ENCODE measurements around the gene SMC1A. TPM values are rescaled to one million over a fixed set of nuclear protein-coding genes. Genes with fewer than 3 reads are reported as not detected.
A peak's percentile ranks its signal among the peaks of the same experiment; 100 is the strongest.

Gene SMC1A
- total RNA-seq, 1 donor from 2014 or later: 48.1 TPM

DNA sequence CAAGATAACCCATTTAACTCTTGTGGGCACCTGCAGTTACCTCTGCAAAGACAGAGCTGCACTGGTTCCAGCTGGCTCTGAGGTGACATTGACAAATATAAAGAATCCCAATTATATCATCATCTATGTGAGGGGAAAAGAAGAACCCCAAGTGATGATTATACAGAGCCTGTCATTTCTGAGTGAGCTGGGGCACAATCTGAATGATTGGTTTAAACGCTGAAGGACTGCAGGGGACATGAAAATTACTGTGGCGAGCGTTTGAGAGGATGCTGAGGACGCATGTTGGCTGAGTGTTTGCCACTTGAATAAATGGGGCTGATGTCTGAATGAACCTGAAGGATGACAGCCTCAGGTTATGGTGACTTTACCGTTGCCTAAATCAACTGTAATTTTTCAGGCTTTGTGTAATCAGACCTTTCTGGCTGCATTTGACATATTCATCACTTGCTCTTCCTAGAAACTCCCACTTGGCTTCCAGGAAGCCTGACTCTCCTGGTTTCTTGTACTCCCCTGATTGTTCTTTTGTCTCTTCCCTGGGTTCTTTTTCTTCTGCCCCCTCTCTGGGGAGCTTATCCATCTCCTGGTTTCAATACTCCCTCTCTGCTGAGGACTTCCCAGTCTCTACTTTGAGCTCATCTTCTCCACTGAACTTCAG lies 15.8 kb upstream of the SMC1A start:
- peaks cover 6% of the 10 kb centered on the region for H3K4me1 Mint-ChIP-seq (ENCODE audit: low read depth, unreplicated experiment)
- TF ChIP-seq, protein P1, sequence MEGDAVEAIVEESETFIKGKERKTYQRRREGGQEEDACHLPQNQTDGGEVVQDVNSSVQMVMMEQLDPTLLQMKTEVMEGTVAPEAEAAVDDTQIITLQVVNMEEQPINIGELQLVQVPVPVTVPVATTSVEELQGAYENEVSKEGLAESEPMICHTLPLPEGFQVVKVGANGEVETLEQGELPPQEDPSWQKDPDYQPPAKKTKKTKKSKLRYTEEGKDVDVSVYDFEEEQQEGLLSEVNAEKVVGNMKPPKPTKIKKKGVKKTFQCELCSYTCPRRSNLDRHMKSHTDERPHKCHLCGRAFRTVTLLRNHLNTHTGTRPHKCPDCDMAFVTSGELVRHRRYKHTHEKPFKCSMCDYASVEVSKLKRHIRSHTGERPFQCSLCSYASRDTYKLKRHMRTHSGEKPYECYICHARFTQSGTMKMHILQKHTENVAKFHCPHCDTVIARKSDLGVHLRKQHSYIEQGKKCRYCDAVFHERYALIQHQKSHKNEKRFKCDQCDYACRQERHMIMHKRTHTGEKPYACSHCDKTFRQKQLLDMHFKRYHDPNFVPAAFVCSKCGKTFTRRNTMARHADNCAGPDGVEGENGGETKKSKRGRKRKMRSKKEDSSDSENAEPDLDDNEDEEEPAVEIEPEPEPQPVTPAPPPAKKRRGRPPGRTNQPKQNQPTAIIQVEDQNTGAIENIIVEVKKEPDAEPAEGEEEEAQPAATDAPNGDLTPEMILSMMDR (IDR thresholded peaks at IDR 0.05; ENCODE audit: partially characterized antibody, unreplicated experiment): no peak
- H3K36me3 Mint-ChIP-seq (ENCODE audit: unreplicated experiment): no peaks in the 10 kb centered on the region
- H3K27me3 Mint-ChIP-seq (ENCODE audit: unreplicated experiment): no peaks in the 10 kb centered on the region
- H3K27ac Mint-ChIP-seq (ENCODE audit: unreplicated experiment): no peak overlapping the region
- no peak for DNase-seq
- H3K4me3 Mint-ChIP-seq (ENCODE audit: unreplicated experiment): no peak overlapping the region
- H3K9me3 Mint-ChIP-seq (ENCODE audit: unreplicated experiment): peaks cover 5% of the 10 kb centered on the region

DNA sequence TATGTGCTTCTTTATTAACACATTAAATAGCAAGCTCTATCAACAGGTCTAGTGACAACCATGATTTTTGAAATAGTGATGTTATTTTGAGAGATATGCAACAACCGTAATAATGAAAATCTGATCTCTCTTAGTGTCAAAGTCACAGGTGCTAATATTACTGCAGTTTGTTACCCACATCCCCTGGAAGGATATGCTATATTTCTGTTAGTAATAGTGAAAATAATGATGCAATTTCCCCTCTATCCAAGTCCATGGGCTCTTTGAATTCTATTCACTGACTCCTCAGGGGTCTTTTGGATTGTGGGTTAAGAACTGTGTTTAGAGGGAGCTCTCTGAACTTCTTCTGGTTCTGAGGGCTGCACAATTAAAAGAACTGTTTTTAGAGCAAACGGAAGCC lies 14.8 kb upstream of the SMC1A start:
- TF ChIP-seq, protein P1 (IDR thresholded peaks at IDR 0.05; ENCODE audit: partially characterized antibody, unreplicated experiment): no peak

GRCh38 chrX:53435997-53436396 lies 13.5 kb upstream of the SMC1A start:
- H3K4me3 Mint-ChIP-seq (ENCODE audit: unreplicated experiment): no peak overlapping the region
- peaks cover 6% of the 10 kb centered on the region for H3K4me1 Mint-ChIP-seq (ENCODE audit: low read depth, unreplicated experiment)
- DNase-seq: peak; percentile 54
- H3K27me3 Mint-ChIP-seq (ENCODE audit: unreplicated experiment): no peaks in the 10 kb centered on the region
- H3K9me3 Mint-ChIP-seq (ENCODE audit: unreplicated experiment): peaks cover 5% of the 10 kb centered on the region
- no peaks in the 10 kb centered on the region for H3K36me3 Mint-ChIP-seq (ENCODE audit: unreplicated experiment)
- TF ChIP-seq, protein P1 (IDR thresholded peaks at IDR 0.05; ENCODE audit: partially characterized antibody, unreplicated experiment): peak; percentile 70
- H3K27ac Mint-ChIP-seq (ENCODE audit: unreplicated experiment): no peak overlapping the region

More for the DNA sequence above, 14.8 kb upstream of the SMC1A start:
- no peak for DNase-seq
- Mint-ChIP-seq H3K4me3 (ENCODE audit: unreplicated experiment) (no peak overlapping the region), H3K4me1 (ENCODE audit: low read depth, unreplicated experiment) (peaks cover 6% of the 10 kb centered on the region), H3K9me3 (ENCODE audit: unreplicated experiment) (peaks cover 5% of the 10 kb centered on the region), H3K36me3 (ENCODE audit: unreplicated experiment) (no peaks in the 10 kb centered on the region), H3K27me3 (ENCODE audit: unreplicated experiment) (no peaks in the 10 kb centered on the region), H3K27ac (ENCODE audit: unreplicated experiment) (no peak overlapping the region)

GRCh38 chrX:53433651-53434639 lies 11.5 kb upstream of the SMC1A start, which contains the start of gene HSD17B10:
Gene HSD17B10, minus strand, starts transcription at chrX:53434370. Its CDS starts 25 bp downstream, at chrX:53434345.
- Mint-ChIP-seq H3K4me1 (ENCODE audit: low read depth, unreplicated experiment) (peaks cover 3% of the 10 kb centered on the region), H3K27me3 (ENCODE audit: unreplicated experiment) (no peaks in the 10 kb centered on the region), H3K36me3 (ENCODE audit: unreplicated experiment) (no peaks in the 10 kb centered on the region), H3K4me3 (ENCODE audit: unreplicated experiment) (peak within 1 kb of the TSS; percentile 96), H3K9me3 (ENCODE audit: unreplicated experiment) (peaks cover 3% of the 10 kb centered on the region), H3K27ac (ENCODE audit: unreplicated experiment) (peak within 1 kb of the TSS; percentile 91)
- DNase-seq: peak; percentile 90
- TF ChIP-seq, protein P1 (IDR thresholded peaks at IDR 0.05; ENCODE audit: partially characterized antibody, unreplicated experiment): no peak

All from glutamatergic neuron (in vitro differentiated cells).